ENCODE measurements around the gene CCDC142. TPM values are rescaled to one million over a fixed set of nuclear protein-coding genes. Genes with fewer than 3 reads are reported as not detected.

Gene CCDC142
- total and polyA plus RNA-seq, 2 of the 8 experiments (the other 6 are each of a cell fraction or from before 2014, with no cell fraction given), result 6.0 to 10.7 TPM

DNA sequence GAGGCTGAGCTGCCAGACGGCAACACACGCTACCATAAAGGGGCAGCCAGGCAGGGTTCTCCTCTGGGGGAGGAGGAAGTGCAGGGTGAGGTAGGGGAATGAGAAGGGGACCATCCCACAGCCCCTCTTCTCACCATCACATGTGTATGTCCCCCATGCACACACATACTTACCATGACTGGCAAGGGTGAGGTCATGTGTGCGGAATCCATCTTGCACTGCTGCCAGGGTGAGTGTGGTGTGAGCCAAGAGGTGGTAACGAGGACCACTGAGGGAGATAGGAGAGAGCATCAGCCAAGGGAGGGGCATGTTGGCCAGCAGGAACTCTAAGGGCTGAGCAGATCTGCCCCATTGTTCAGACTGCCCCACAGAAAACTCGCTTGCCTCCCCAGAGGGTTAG is 54.1 kb downstream of the CCDC142 start:
- H2BK5ac ChIP-seq (ENCODE audit: low read depth, low read length), result no peak overlapping the region
- no peak for DNase-seq (ENCODE audit: low read depth in 1 of 2, low spot score in 2 of 2)
- no peak for FAIRE-seq
- H2AFZ ChIP-seq (ENCODE audit: low read length), result no peak overlapping the region
- no peak overlapping the region for H3K4me2 ChIP-seq (ENCODE audit: insufficient read depth in 1 of 2, low read depth in 2 of 2, low read length in 2 of 2)
- H3K79me2 ChIP-seq (ENCODE audit: control insufficient read depth in 1 of 2, insufficient read depth in 2 of 2, low read length in 2 of 2), result peaks cover 0 to under 1% of the 10 kb centered on the region in 2 experiments; a peak in 1 of 4 replicates
- no peak overlapping the region for H2AK5ac ChIP-seq (ENCODE audit: low read depth, low read length)
- POLR2A ChIA-PET (ENCODE audit: partially characterized antibody), result interaction anchor here (0.7 to 5.5 kb wide), 7 partner anchors 8 to 68 kb away, joined by 3 to 42 read pairs (median 4); partner anchors contain the start of gene WBP1
- H3K79me1 ChIP-seq (ENCODE audit: low read depth, low read length), result peaks cover 4% of the 10 kb centered on the region; the same call in 1 of the 2 replicates
- H3K27ac ChIP-seq (ENCODE audit: low read depth, low read length), result no peak overlapping the region
- no peak overlapping the region for H2BK15ac ChIP-seq (ENCODE audit: low read length)
- H2BK12ac ChIP-seq (ENCODE audit: low read depth, low read length), result no peak overlapping the region
- H3K23me2 ChIP-seq (ENCODE audit: low read depth, low read length), result no peaks in the 10 kb centered on the region
- H3K4me3 ChIP-seq (ENCODE audit: extremely low read depth in 1 of 4, insufficient read depth in 2 of 4, low read depth in 3 of 4, low read length in 4 of 4), result no peak overlapping the region
- H2BK120ac ChIP-seq (replicated peaks; ENCODE audit: low read depth, low read length), result no peak overlapping the region
- peaks cover 4 to 24% of the 10 kb centered on the region in 2 experiments for H4K20me1 ChIP-seq (replicated peaks in 1 of 2; ENCODE audit: control insufficient read depth in 1 of 2, insufficient read depth in 2 of 2, low read length in 2 of 2)
- H3K27me3 ChIP-seq (replicated peaks in 1 of 4; ENCODE audit: control insufficient read depth in 3 of 4, extremely low read depth in 1 of 4, insufficient read depth in 3 of 4, low read length in 3 of 4), result no peaks in the 10 kb centered on the region
- 0 out of 7 replicates have a peak, but pooled peaks cover 0 to 2% (median 0%) of the 10 kb centered on the region in 4 experiments for H3K4me1 ChIP-seq (replicated peaks in 1 of 4; ENCODE audit: control insufficient read depth in 3 of 4, insufficient read depth in 4 of 4, low read length in 3 of 4)
- CTCF ChIA-PET (ENCODE audit: partially characterized antibody), result interaction anchor here (0.7 to 2.7 kb wide), 5 partner anchors 23 to 179 kb away, joined by 3 to 9 read pairs (median 3); no protein-coding TSS in a partner anchor
- H3K14ac ChIP-seq (ENCODE audit: insufficient read length), result no peak overlapping the region
- no peak overlapping the region for H4K91ac ChIP-seq (replicated peaks; ENCODE audit: insufficient read length, low read length)
- no peak for TF ChIP-seq BRCA1 (IDR thresholded peaks at IDR 0.05; ENCODE audit: low read depth, low read length)
- TF ChIP-seq, protein P1, sequence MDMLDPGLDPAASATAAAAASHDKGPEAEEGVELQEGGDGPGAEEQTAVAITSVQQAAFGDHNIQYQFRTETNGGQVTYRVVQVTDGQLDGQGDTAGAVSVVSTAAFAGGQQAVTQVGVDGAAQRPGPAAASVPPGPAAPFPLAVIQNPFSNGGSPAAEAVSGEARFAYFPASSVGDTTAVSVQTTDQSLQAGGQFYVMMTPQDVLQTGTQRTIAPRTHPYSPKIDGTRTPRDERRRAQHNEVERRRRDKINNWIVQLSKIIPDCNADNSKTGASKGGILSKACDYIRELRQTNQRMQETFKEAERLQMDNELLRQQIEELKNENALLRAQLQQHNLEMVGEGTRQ (IDR thresholded peaks at IDR 0.05; ENCODE audit: low read length), result no peak
- TF ChIP-seq GABPA (IDR thresholded peaks at IDR 0.05; ENCODE audit: borderline replicate concordance, insufficient read depth, low read length), result no peak
- no peak for TF ChIP-seq RBBP5 (IDR thresholded peaks at IDR 0.05; ENCODE audit: borderline replicate concordance, low read depth, low read length)
- TF ChIP-seq, protein P2, sequence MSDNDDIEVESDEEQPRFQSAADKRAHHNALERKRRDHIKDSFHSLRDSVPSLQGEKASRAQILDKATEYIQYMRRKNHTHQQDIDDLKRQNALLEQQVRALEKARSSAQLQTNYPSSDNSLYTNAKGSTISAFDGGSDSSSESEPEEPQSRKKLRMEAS (IDR thresholded peaks at IDR 0.05), result no peak
- no peak for TF ChIP-seq TCF12 (IDR thresholded peaks at IDR 0.05; ENCODE audit: low read depth, low read length)
- TF ChIP-seq, protein P3, sequence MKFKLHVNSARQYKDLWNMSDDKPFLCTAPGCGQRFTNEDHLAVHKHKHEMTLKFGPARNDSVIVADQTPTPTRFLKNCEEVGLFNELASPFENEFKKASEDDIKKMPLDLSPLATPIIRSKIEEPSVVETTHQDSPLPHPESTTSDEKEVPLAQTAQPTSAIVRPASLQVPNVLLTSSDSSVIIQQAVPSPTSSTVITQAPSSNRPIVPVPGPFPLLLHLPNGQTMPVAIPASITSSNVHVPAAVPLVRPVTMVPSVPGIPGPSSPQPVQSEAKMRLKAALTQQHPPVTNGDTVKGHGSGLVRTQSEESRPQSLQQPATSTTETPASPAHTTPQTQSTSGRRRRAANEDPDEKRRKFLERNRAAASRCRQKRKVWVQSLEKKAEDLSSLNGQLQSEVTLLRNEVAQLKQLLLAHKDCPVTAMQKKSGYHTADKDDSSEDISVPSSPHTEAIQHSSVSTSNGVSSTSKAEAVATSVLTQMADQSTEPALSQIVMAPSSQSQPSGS (IDR thresholded peaks at IDR 0.05; ENCODE audit: low read length), result no peak
- TF ChIP-seq SRF (IDR thresholded peaks at IDR 0.05; ENCODE audit: low read depth, low read length), result no peak
- no peak for TF ChIP-seq TAF1 (IDR thresholded peaks at IDR 0.05; ENCODE audit: low read depth, low read length)
- no peak overlapping the region for H4K8ac ChIP-seq (ENCODE audit: extremely low read depth, insufficient read depth, low read length)
- H3K9me3 ChIP-seq (ENCODE audit: insufficient read depth in 2 of 2, low read depth in 1 of 2, low read length in 1 of 2), result no peaks in the 10 kb centered on the region
- no peak overlapping the region for H3K9ac ChIP-seq (replicated peaks in 1 of 4; ENCODE audit: extremely low read depth in 1 of 4, low read depth in 3 of 4, low read length in 3 of 4)
- H3K18ac ChIP-seq (ENCODE audit: extremely low read depth, low read length), result no peak overlapping the region
- H3K23ac ChIP-seq (ENCODE audit: insufficient read length), result no peak overlapping the region
- no peak overlapping the region for H2BK20ac ChIP-seq (ENCODE audit: low read length)
- no peak overlapping the region for H3K56ac ChIP-seq (replicated peaks; ENCODE audit: insufficient read length, low read depth, low read length)
- no peak overlapping the region for H4K5ac ChIP-seq (ENCODE audit: insufficient read length, low read depth, low read length)
- no peak overlapping the region for H3K4ac ChIP-seq (replicated peaks; ENCODE audit: insufficient read length, low read depth, low read length)
- peaks cover 20 to 78% (median 58%) of the 10 kb centered on the region in 4 experiments for H3K36me3 ChIP-seq (ENCODE audit: control insufficient read depth in 2 of 4, insufficient read depth in 4 of 4, low read length in 3 of 4)
- 93% methylated on average over 3 of the region's 5 CpGs; no CpG with 5 or more reads in 1 of the 2 experiments for WGBS, 2 experiments (ENCODE audit: extremely low coverage in 1 of 2, insufficient coverage in 1 of 2, insufficient read length in 1 of 2, insufficient replicate concordance in 2 of 2, low coverage in 1 of 2, low lambda C conversion rate in 2 of 2, missing lambda C conversion rate in 1 of 2)

All from H1 (cell line).